HG02938 (cell line): ENCODE data around the gene RNU5D-1.

Experiments
- ATAC-seq: cut with Tn5 transposase; IDR thresholded peaks from one replicate; pipeline ENCODE4 v1.9.1; 2021; ENCODE audit warnings: mild to moderate bottlenecking, moderate library complexity; ENCODE audit not compliant: unreplicated experiment

Gene RNU5D-1

GRCh38 chr1:44733784-44734183 lies 2.8 kb upstream of the RNU5D-1 start:
- ATAC-seq: no peak

DNA sequence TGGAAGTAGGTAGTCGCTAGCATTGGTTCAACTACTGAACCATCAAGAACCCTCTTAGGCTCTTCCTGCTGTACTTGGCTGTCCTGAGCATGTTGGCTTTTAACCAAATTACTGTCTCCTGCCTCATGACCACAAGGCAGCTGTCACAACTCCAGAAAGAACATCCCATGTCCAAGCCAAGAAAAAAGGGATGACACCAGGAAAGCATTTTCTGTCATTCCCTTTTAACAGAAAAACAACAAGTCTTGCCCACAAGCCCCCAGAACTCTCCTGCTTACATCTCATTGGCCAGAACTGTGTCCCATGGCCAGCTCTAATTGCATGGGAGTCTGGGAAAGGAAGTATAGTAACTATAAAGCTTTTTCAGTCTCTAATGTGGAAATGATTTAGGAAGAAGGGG lies 2.4 kb upstream of the RNU5D-1 start:
- no peak for ATAC-seq

GRCh38 chr1:44724955-44725698 lies 5.8 kb downstream of the RNU5D-1 start:
- ATAC-seq: no peak

- no peak for ATAC-seq
These were observed 6.5 kb downstream of the RNU5D-1 start for GRCh38 chr1:44724296-44724954.

DNA sequence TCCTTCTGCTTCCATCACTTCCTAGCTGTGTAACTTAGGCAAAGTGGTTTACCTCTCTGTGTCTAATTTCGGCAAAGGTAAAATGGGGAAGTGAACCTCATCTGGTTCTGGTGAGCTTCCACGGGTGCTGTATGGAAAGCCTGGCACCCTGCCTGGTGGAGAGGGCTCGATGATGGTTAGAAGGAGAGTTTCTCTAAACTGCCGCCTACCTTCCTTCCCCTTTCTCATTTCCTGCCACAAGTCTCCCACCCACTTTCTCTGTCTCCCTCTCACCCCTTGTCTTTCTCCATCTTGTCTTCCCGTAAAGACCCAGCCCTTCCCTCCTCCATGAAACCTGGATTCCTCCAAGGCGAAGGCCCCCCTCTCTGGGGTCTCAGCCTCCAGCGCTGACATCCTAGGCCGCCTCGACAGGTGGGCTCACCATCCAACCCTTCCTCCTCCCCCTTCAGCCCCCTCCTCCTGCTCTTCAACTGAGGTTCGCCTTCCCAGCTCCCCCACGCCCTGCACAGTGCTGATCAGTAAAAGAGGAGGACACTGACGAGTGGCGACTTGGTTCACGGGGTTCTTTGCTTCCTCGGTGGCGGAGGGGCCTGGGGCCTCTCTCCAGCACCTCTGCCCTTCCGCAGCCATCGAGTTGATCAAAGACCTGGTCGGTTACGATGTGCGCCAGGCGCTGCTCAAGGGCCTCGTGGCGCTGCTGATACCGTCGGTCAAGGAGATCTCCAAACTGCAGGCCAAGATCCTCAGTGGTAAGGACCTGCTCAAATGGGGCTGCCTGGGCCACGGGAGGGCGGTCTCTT lies 7.3 kb downstream of the RNU5D-1 start:
- no peak for ATAC-seq

DNA sequence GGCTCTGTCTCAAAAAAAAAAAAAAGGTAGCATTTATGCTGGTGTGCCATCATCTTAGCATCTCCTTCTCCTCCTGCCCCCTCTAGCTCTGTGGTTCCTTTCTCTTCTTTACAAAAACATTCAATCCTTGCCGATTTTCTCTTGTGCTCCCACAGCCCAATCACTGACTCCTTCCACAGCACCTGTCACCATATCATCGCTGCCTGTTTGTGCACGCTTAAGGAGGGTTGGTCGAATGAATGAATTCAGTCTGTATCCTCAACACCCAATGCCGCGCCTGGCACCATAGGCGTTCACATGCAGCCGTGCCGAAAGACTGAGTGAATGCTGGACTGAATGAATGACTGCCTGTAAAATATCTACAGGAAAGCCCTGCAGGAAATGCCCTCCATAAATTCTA lies 7.9 kb downstream of the RNU5D-1 start:
- ATAC-seq: no peak

- peak; percentile 69 for ATAC-seq
These were observed 9.2 kb downstream of the RNU5D-1 start for GRCh38 chr1:44721485-44722361.

DNA sequence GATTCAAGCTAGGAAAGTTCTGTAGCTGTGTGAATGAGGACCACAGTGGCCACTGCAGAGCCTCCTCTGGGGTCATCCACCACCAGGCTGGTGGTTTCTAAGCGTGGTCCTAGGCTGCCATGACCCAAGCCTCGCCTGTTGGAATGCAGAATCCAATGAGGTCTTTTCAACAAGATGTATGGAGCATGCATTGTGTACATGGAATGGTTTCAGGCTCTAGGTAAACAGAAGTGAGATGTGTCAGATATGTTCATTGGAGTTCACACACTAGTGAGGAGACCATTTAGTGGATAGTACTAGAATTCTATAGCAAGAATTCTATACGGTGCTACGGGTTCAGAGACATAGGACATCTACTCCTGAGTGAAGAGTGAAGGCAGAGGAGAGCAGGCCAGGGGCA lies 10.7 kb downstream of the RNU5D-1 start:
- no peak for ATAC-seq

DNA sequence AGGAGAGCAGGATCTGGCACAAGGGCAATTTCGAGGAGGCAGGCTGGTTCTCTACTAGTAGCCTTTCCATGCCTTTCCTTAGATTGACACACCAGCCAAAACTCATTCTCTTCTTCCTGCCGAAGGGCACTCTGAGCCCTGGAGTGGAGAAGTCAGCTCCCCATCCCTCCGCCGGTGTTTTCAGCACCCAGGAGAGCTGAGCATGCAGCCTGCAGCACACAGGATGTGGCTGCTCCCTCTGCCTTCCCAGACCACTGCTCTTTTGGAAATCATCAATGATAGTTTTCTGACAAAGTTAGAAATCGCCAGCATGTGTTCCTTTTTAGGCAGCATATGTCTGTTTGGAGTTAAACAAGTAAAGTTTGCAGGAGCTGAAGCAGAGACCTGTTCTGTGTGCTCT lies 11.7 kb downstream of the RNU5D-1 start:
- ATAC-seq: no peak

DNA sequence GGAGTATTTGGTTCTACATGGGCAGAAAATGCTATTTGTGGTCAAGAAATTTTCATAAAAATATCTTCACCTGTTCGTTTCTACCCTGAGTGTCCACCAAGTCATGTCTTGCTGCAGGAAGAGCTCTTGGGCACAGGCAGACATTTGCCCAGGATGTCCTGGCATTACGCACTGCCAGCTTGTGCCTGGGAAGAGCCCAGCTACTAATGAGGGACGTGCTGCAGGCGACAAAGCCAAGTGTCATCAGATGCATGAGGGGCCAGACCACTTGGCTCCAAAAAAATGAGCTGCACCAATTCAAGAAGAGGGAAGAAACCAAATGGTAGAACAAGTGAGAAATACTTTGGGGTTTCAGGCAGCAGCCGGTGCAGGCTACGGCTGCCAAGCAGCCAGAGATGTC lies 12.9 kb downstream of the RNU5D-1 start:
- no peak for ATAC-seq

- no peak for ATAC-seq
These were observed 13.3 kb downstream of the RNU5D-1 start for GRCh38 chr1:44717653-44718052.

DNA sequence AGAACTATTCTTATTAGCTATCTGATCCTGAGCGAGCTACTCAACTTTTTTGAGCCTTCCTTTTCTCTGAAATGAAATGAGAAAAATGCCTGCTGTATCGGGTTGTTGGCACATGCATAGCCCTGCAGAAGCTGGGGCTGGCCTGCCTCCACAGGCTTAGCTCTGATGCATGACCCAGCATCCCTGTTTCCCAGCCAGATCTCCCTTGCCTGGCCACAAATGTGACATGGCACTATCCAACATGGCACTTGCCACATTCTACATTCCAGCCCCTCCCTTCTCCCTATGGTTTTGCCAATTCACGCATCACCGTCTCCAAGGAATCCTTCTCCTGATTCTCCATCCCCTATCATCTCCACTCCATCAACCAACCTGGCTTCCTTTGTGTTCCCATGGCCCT lies 13.8 kb downstream of the RNU5D-1 start:
- ATAC-seq: no peak

DNA sequence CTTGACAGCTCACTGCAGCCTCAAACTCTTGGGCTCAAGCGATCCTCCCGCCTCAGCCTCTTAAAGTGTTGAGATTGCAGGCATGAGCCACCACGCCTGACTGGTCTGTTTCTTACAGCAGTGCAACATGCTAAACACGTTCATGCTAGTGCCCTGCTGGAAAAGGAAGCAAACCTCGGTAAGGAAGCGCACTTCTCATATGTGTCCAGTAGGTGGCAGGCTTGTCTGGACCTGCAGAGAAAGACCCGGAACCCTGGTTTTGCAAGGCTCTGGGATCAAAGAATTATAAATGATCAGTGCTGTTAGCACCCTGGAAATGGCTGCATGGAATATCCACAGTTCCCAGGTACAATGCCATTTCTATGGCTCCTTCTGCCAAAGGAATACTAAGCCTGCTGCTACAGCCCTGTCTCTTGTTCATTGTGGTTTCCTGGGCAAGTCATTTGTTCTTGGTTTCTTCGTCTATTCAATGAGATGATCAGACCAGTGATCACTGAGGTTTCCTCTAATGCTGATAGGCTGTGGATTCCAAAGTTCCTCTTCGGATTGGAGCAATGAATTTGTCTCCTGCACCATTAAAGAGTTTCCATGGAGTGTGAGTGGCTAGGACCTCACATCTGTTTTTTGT lies 15.9 kb downstream of the RNU5D-1 start:
- no peak for ATAC-seq

DNA sequence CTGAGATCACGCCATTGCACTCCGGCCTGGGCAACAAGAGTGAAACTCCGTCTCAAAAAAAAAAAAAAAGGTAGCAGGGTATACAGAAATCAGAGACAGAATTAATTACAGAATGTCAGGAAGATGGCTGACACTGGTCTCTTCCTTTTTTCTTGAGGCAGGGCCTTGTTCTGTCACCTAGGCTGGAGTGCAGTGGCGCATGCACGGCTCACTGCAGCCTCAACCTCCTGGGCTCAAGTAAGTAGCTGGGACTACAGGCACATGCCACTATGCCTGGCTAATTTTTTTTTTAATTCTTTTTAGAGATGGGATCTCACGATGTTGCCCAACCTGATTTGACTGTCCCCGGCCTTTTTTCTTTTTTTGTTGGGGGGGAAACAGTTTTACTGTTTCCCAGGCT lies 16.4 kb downstream of the RNU5D-1 start:
- ATAC-seq: no peak

DNA sequence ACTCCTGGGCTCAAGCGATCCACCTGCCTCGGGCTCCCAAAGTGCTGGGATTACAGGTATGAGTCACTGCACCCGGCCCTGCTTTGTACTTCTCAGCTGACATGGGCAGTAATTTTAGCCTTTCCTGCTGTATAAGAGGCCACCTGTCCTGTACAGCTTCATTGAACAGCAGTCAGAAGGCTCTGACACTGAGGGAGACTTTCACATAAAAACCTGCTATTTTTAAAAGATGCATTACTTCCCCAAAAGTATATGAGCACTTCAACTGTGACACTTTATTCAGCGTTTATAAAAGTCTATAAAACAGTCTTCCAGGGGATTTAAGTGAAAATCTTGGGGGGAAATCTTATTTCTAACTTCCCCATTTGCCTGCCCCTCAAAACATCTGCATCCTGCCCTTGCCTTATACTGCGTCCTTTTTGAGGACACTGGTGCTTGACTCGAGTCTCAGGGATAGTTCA lies 17.6 kb downstream of the RNU5D-1 start:
- ATAC-seq: no peak

DNA sequence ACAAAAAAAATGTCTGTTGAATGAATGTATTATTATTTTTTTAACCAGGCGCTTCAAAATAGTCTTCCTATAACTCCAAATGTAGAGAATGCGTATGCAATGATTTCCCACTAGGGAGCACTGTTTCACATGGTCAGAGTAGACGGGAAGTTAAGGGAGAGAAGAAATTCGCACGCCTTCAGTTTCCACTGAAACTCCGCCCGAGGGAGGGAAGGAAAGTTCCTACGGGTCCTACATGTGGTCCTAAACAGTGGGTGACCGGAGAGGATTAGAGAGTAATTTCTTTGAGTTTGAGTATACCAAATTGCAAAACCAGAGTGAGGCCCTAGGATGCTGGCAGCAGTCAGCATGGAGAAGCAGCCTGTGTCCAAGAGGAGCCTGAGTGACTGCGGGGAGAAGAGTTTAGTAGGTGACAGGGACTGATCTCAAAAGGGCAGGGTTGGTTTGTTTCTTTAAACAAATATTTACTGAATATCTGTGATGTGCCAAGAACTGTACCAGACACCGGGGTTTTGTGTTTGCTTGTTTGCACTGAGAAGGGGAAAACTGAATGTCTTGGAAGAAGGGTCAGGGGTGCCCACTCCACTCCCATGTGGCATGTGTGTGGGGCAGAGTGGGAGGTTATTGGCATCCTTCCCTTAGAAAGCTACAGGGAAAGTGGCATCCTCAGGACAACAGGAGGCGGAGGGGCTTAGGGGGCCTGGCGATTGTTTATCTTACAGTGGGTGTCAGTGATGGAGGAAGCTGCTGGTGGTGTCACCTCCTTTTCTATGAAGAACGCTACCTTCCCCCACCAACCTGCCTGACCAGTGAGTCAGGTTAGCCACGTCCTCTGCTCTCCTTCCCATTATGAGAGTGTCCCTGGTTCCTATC lies 22.8 kb downstream of the RNU5D-1 start:
- ATAC-seq: no peak

- ATAC-seq: no peak
These were observed 23.7 kb downstream of the RNU5D-1 start for GRCh38 chr1:44707112-44707881.

GRCh38 chr1:44705938-44706337 lies 25.0 kb downstream of the RNU5D-1 start:
- ATAC-seq: no peak

- ATAC-seq: no peak
These were observed 25.5 kb downstream of the RNU5D-1 start for GRCh38 chr1:44705470-44705869.
